Activated CD8-positive, alpha-beta memory T cell treated with anti-CD3 and anti-CD28 coated beads for 24 hours (primary cell): Measurements from ENCODE around the gene CDON.
"Not testable (repeated sequence)": the region's sequence is repeated elsewhere in the genome, so short reads cannot be mapped to it uniquely, and the experiment has no call there.

Source experiments
- DNase-seq: peaks from one replicate; pipeline ENCODE4 v3.0.0-alpha.2; 2020

CDON gene

DNA sequence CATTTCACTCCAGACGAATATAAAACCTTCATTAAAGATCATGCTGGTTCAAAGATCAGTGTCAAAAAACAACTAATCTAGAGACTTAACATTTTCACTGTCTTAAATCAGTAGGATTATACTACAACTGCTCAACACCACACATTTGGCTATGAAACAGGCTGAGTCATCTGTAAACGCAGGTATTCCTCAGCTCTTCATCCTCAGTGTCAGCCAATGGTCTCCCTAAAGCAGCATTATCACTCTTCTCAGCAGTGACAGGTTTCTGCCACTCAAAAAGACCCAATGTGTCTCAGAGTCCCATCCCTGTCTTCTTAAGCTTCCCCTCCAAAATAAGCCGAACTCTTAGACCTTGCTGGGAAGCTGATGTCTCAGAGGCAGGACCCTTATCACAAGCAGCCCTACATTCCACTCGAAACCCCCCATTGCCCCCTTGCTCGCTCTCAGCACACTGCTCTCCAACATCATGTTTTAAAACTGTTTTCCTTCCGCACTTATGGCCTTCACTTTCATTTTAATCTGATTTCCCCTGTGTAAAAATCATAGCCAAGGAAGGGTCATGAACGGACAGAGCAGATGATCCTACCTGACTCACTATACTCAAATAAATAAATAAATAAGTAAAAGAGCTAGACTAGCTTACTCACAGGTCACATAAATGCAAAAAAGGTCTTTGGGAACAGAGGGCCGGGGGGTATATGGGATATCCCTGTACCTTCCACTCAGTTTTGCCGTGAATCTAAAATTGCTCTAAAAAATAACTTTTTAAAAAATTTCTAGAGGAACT is 23.0 kb downstream of the CDON start:
- no peak for DNase-seq

DNA sequence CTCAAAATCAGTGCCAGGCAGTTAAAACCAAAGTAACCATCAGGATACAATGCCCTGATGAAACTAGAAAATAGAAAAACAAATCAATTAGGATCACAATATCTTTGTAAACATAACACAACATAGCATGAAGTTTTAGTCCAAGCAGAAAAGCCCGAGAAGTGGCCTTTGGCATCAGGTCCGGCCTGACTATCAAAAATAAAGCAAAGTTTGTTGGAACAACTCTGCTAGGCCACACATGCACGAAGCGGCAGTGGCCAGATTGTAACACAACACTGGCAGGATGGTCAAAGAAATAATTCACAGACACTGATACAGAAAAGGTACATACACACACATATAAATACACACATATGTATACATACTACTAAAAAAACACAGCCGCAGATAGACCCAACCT is 26.9 kb downstream of the CDON start:
- no peak for DNase-seq

GRCh38 chr11:126034933-126035425 is 27.7 kb downstream of the CDON start:
- no peak for DNase-seq

DNA sequence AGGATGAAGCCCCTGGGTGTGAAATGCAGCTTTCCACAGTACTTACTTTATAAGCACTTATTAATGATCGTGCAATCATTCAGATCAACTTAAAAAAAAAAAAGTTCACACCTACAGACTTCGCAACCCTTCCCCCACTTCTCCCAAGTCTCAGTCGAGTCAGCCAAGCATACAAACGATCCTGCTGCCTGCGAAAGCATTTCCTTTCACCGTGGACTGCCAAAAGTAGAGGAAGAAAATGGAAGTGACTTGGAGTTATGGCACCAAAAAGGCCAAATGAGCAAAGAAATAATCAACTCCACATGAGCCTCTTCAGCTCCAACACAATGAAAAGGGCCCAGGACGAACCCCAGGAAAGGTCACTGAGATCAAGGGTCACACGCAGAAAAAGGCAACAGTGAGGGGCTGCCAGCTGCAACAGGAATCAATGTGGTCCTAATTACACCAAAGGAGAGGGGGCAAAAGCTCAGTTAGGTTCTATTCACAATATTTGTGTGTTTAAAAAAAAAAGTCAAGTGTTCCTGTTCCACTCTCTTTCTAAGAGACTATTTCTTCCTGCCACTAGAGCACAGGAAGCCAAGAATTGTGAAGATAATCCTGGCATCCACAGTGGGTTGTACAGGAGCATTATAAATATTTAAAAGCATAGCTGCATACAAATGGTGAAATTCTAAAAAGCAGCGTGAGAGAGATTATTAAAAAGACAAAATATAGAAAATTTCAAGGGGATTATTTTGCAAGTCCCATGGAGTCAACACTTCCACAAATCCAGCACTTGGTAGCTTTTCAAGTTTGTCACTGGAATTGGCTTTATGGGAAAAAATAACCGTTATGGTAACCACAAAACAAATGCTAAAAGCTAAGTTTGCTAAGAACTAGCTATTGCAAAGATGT is 28.4 kb downstream of the CDON start:
- no peak for DNase-seq

GRCh38 chr11:126032375-126032774 is 30.3 kb downstream of the CDON start:
- no peak for DNase-seq

- no peak for DNase-seq
These were observed 32.9 kb downstream of the CDON start for GRCh38 chr11:126029805-126030204.

GRCh38 chr11:126029237-126029636 is 33.4 kb downstream of the CDON start:
- no peak for DNase-seq

DNA sequence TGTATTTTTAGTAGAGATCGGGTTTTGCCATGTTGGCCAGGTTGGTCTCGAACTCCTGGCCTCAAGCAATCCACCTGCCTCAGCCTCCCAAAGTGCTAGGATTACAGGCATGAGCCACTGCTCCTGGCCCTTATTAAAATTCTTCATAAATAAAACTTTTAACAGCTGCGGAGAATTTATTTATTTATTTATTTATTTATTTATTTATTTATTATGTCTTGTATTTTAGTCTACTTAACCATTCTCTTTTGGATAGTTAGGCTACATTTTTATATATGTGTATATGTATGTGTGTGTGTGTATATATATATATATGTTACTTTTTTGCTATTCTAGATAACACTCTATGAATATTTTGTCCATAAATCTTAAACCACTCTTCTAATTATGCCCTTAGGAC is 34.1 kb downstream of the CDON start:
- not testable (repeated sequence) for DNase-seq

DNA sequence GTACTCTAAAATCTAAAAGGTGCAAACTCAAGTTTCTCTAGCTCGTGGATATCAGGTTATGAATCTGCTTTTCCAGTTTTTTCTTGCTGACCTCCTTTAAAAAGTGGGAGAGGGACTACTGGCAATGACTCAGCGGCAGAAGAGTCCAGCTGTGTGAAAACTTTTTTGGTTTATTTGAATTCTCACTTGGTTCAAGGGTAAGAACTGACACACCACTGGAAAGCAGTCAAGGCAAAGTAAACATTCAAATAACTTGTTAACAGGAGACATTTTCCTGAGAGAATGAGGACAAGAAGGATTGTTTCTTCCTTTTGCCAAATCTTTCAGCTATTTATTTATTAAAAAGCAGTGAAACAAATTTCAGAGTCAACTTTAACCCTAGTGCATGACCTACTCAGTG is 36.1 kb downstream of the CDON start:
- DNase-seq = no peak

DNA sequence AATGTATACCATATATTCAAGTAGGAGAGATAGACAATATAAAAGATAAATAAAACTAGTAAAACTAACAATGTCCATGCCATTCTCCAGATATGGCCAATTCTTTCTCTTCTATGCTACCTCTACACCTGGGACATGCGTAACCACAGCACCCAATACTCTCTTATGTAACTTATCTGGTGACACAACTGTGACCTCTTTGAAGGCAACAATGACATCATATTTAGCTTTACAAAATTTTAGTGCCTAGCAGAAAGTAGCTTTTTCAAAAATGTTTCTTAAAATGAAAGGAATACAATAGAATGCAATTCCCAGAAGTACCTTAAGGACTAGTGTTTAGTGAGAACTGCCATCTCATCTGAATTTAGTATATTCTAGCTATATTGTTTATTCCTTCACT is 36.8 kb downstream of the CDON start:
- DNase-seq = no peak

DNA sequence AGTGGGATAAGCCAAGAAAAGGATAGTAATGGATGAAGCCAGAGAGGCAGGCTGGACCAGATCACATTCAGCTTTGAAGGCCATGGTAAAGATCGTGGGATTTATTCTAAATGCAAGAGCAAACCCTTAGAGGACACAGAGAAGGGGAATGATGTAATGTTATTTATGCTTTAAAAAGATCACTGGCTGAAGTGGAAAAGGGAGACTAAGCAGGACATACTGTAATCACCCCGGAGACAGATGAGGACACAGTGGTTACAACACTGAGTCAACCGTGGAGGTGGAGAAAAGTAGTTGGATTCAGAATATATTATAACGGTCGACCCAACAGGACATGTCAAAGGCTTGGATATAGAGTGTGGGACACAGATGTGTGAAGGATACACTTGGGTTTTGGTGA is 38.5 kb downstream of the CDON start:
- DNase-seq = no peak

DNA sequence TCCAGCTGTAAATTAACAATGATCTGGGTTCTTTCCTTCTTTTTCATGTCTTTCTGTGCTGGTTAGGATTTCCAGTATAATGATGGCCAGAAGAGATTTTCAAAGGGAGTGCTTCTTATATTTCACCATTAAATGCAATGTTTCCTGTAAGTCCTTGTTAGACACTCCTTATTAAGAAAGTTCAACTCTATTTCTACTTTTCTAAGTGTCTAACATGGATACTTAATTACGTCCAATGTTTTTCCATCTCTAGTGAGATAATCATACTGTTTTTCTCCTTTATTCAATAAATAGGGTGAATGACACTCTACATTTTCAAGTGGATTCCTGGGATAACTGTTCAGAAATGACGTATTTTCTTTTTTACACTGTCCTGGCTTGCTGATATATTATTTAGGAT is 49.8 kb downstream of the CDON start:
- DNase-seq = no peak

DNA sequence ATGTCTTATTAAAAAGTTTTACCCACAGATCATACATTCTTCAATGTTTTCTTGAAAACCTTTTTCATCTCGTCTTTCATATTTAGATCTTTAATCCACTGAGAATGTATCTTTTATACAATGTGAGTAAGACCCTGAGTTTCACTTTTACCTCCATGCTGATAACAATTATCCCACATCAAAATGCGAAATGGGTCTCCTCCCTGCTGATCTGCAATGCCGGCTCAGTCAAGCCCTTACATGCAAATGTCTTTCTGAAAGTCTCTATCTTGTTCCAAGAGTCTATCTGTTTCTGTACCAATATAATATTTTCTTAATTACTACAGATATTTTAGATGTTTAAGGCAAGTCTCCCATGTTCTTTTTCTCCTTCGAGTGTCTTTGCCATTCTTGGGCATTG is 50.9 kb downstream of the CDON start:
- DNase-seq = no peak

- no peak for DNase-seq
These were observed 51.4 kb downstream of the CDON start for GRCh38 chr11:126011265-126011664.

DNA sequence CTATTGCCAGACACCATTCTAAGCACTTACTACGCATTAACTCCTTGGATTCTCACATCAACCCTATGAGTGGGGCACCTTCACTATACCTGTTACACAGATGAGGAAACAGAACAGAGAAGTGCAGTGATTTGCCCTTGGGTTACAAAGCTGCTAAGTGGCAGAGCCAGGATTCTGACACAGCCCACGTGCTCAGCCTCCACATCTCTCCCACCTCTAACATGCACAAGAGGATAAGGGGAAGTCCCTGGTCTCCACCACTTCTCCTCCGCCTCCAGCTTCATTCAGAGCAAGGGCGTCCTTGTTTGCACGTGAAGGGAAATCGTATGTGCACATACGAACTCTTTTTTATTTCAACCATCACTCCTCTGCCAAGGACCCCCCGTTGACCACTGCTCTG is 53.7 kb downstream of the CDON start:
- DNase-seq = no peak

DNA sequence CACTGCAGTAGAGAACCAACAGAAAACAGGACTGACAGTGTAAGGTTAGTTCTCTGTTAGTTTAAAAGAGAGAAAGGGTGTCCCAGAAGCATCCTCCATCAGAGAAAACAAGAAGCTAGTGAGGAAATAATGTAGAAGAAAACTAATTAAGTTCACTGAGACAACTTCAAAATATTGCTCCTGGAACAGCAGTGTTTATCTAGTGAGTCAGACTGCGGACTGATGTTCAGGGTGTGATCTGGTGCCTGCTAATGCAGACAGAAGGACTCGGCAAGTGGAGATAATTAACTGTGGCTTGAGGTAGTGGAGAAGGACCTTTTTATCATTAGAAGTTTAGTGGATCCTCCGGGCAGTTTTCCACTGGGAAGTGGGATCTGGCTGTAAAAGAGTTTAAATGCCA is 55.4 kb downstream of the CDON start:
- DNase-seq = no peak

DNA sequence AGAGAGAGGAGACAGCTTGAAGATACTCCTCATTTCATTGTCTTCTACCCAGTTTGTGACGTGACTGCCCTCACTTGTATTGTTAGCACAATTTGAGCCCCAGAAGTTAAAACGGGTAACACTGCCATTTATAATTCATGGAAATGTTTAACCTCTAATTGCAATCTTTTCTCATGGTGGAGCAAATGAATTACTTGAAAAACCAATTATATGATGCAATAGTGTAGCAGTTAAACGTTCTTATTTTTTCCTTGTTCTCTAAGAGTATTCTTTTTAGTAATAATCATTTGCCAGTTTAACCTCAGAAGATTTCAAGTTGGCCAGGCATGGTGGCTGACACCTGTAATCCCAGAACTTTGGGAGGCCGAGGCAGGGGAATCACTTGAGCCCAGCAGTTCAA is 56.6 kb downstream of the CDON start:
- DNase-seq = no peak

DNA sequence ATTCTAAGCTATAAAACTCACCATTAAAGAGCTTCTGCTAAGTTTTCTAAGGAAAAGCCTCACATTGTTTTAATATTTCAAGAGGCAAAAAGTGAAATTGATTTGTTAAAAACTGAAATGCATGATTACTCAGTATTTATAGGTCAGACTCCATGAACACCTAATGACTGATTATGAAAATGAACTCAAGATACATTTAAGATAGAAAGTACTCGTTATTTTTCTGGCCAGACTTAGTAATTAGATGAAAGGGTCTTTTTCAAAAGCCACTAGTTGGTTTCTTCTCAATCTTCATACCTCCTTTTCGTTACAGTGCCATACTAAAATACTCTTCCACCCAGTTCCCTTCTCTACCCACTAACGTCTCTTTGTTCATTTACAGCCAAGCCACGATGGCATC is 60.5 kb downstream of the CDON start:
- no peak for DNase-seq

DNA sequence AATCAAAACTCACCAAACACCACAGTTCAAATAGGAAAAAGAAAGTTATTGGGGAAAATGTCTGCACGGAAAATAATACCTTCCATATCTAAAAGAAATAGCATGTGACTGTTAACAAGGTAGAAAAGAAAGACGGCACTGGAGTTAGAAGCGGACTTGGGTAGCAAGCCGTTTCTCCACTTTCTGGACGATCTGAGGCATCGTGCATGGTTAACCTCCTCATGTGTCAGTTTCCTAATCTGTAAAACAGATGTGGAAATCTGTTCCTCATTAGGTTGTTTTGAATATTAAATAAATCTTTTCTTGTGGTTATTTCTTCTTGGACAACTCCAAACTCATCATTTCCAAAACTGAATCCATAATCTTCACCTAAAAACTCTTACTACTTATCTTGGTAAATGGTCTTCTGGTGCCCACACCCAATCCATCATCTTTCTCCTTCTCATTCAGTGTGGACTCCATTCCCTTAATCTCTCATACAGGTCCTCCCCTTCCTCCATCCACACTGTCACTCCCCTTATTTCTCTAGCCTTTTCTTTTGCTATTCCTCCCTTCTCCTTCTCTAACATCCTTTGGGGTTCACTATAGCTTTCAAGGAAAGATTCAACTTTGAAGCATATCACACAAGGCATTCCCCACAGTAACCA is 63.3 kb downstream of the CDON start:
- DNase-seq = no peak

- DNase-seq = no peak
These were observed 64.4 kb downstream of the CDON start for GRCh38 chr11:125998267-125998666.

DNA sequence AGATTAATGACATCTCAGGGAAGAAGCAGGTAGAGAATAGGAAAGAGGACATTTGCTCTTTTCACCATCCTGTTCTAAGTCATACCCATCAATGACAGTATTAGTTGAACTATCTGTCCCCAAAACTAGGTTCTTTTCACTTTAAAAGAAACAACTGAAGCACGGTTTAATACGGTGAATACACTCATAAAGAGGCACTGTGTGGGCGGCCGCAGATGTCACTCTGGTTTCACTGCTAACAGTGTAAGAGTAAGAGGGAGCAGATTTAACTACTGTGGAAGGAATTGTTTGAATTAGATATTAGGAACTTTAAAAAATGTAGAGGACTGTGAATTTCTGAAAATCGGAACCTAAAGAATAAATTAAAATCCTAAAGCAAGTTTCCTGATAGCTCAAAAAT is 67.4 kb downstream of the CDON start:
- no peak for DNase-seq

GRCh38 chr11:125994509-125994908 is 68.2 kb downstream of the CDON start:
- DNase-seq = no peak

- DNase-seq = no peak
These were observed 69.8 kb downstream of the CDON start for GRCh38 chr11:125992893-125993292.

DNA sequence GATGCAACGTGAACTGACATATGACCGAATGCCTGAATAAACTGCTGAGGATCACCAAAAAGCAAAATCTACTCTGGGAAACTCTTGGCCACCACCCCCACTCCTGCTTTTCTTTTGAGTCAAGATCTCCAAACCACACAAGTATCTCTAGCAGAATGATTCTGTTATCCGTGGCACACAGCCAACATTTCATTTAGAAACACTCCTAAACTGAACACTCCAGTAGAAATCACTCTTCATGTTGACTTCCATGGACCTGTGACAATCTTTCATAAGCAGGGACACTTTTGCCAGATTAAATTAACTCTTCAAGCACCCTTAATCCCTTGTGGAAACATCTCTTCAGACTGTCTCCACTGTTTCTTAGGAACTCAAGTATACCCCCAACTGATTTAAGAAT is 72.4 kb downstream of the CDON start:
- DNase-seq = no peak
